ENCODE data around the gene ARL15. TPM values are rescaled to one million over a fixed set of nuclear protein-coding genes. Genes with fewer than 3 reads are reported as not detected.
A peak's percentile ranks its signal among the peaks of the same experiment; 100 is the strongest.

Gene ARL15
- total and polyA plus RNA-seq, 2 of the 8 experiments (the other 6 are each of a cell fraction or from before 2014, with no cell fraction given): 9.9 to 21.2 TPM

DNA sequence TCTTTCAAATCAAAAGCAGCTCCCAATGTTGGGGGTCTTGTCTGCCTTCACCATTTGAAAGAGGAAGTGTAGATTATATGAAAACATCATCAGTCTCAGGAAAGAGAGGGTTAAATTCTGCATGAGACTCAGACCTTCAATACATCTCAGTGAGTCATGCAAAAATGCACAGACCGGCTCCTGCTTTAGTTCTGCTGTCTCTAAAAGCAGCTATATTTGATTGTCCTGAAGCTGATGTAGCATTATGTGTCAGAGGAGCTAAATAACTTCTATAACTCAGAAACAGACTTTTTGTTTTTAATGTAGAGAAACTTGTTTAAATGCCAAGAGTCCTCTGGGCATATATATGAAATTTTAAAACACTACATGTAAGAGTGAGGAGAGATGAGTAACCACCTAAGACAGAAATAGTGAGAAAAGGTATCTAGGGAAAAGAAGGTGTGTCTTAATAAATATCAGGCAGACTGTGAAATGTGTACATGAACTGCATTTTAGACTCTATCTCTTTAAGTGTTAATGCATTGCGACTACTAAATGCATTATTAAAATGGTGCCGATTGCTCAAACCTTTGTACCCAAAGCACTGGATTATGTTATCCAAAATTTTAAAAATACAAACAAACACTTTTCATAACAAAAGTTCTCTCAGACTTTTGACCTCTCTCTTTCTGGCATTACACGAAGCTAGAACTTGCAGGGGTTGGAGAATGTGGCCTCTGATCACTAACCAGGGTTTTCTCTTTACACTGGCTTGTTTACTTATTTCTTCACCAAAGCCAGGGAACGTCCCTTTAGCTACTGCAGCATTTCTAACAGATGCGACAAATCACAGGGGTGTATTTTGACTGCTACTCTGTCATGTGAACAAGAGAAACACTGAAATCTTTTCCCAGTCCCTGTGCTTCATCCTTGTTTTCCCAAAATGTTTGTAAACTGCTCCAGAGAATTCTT lies 302.3 kb downstream of the ARL15 start:
- no peaks in the 10 kb centered on the region for H3K9me3 ChIP-seq (ENCODE audit: insufficient read depth in 2 of 2, low read depth in 1 of 2, low read length in 1 of 2)
- no peak overlapping the region for H3K14ac ChIP-seq (ENCODE audit: insufficient read length)
- TF ChIP-seq HDAC6 (IDR thresholded peaks at IDR 0.05; ENCODE audit: low read depth, low read length): no peak
- TF ChIP-seq, protein P1, sequence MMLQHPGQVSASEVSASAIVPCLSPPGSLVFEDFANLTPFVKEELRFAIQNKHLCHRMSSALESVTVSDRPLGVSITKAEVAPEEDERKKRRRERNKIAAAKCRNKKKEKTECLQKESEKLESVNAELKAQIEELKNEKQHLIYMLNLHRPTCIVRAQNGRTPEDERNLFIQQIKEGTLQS (IDR thresholded peaks at IDR 0.05; ENCODE audit: insufficient read depth, low read depth, low read length): no peak
- TF ChIP-seq NRF1 (IDR thresholded peaks at IDR 0.05; ENCODE audit: low read depth, low read length): no peak
- no peak for TF ChIP-seq SRF (IDR thresholded peaks at IDR 0.05; ENCODE audit: low read depth, low read length)
- TF ChIP-seq YY1 (IDR thresholded peaks at IDR 0.05; ENCODE audit: low read depth, low read length): no peak
- no peak for TF ChIP-seq TAF7 (optimal IDR thresholded peaks at IDR 0.05; ENCODE audit: borderline replicate concordance, low read depth, low read length)
- TF ChIP-seq SP1 (IDR thresholded peaks at IDR 0.05; ENCODE audit: low read depth, low read length): no peak
- TF ChIP-seq JUND (IDR thresholded peaks at IDR 0.05; ENCODE audit: low read length): no peak
- no peak for TF ChIP-seq GABPA (IDR thresholded peaks at IDR 0.05; ENCODE audit: borderline replicate concordance, insufficient read depth, low read length)
- no peaks in the 10 kb centered on the region for H3K36me3 ChIP-seq (ENCODE audit: control insufficient read depth in 2 of 4, insufficient read depth in 4 of 4, low read length in 3 of 4)
- 0 out of 2 replicates have a peak overlapping the region, but pooled peaks have one; percentile 13 for H2BK20ac ChIP-seq (ENCODE audit: low read length)
- POLR2A ChIA-PET (ENCODE audit: partially characterized antibody): interaction anchor here (1.0 to 1.8 kb wide), 4 partner anchors 9 to 521 kb away, joined by 3 to 4 read pairs (median 4); no protein-coding TSS in a partner anchor
- peak overlapping the region; percentile 2; the same call in 1 of the 2 replicates for H3K27ac ChIP-seq (ENCODE audit: low read depth, low read length)
- H3K4me1 ChIP-seq (replicated peaks in 1 of 4; ENCODE audit: control insufficient read depth in 3 of 4, insufficient read depth in 4 of 4, low read length in 3 of 4): peaks cover 2 to 24% (median 10%) of the 10 kb centered on the region in 4 experiments; a peak in 4 of 7 replicates
- 68% methylated on average over 6 of the region's 6 CpGs; no CpG with 5 or more reads in 1 of the 2 experiments for WGBS, 2 experiments (ENCODE audit: extremely low coverage in 1 of 2, insufficient coverage in 1 of 2, insufficient read length in 1 of 2, insufficient replicate concordance in 2 of 2, low coverage in 1 of 2, low lambda C conversion rate in 2 of 2, missing lambda C conversion rate in 1 of 2)
- no peak overlapping the region for H2BK12ac ChIP-seq (ENCODE audit: low read depth, low read length)
- H3K4me3 ChIP-seq (ENCODE audit: extremely low read depth in 1 of 4, insufficient read depth in 2 of 4, low read depth in 3 of 4, low read length in 4 of 4): no peak overlapping the region
- CTCF ChIA-PET (ENCODE audit: partially characterized antibody): interaction anchor here (0.7 to 1.6 kb wide), 3 partner anchors 9 to 27 kb away, joined by 3 to 5 read pairs (median 4); no protein-coding TSS in a partner anchor
- FAIRE-seq (peak; percentile 24), DNase-seq (ENCODE audit: low read depth in 1 of 2, low spot score in 2 of 2) (no peak)
- H2AFZ ChIP-seq (ENCODE audit: low read length): no peak overlapping the region
- peak overlapping the region; percentile 75 for H4K5ac ChIP-seq (ENCODE audit: insufficient read length, low read depth, low read length)
- H3K4ac ChIP-seq (replicated peaks; ENCODE audit: insufficient read length, low read depth, low read length): no peak overlapping the region
- no peaks in the 10 kb centered on the region for H3K79me1 ChIP-seq (ENCODE audit: low read depth, low read length)
- no peak overlapping the region for H4K8ac ChIP-seq (ENCODE audit: extremely low read depth, insufficient read depth, low read length)
- no peaks in the 10 kb centered on the region for H3K27me3 ChIP-seq (replicated peaks in 1 of 4; ENCODE audit: control insufficient read depth in 3 of 4, extremely low read depth in 1 of 4, insufficient read depth in 3 of 4, low read length in 3 of 4)
- H3K18ac ChIP-seq (ENCODE audit: extremely low read depth, low read length): peak overlapping the region; percentile 9
- no peak overlapping the region for H3K56ac ChIP-seq (replicated peaks; ENCODE audit: insufficient read length, low read depth, low read length)
- H4K20me1 ChIP-seq (replicated peaks in 1 of 2; ENCODE audit: control insufficient read depth in 1 of 2, insufficient read depth in 2 of 2, low read length in 2 of 2): no peaks in the 10 kb centered on the region
- no peak overlapping the region for H2AK5ac ChIP-seq (ENCODE audit: low read depth, low read length)
- no peak overlapping the region for H2BK15ac ChIP-seq (ENCODE audit: low read length)
- no peak overlapping the region for H3K4me2 ChIP-seq (ENCODE audit: insufficient read depth in 1 of 2, low read depth in 2 of 2, low read length in 2 of 2)
- no peak overlapping the region for H4K91ac ChIP-seq (replicated peaks; ENCODE audit: insufficient read length, low read length)
- H3K79me2 ChIP-seq (ENCODE audit: control insufficient read depth in 1 of 2, insufficient read depth in 2 of 2, low read length in 2 of 2): no peaks in the 10 kb centered on the region
- no peaks in the 10 kb centered on the region for H3K23me2 ChIP-seq (ENCODE audit: low read depth, low read length)
- no peak overlapping the region for H3K23ac ChIP-seq (ENCODE audit: insufficient read length)
- peak overlapping the region; percentile 69 for H2BK120ac ChIP-seq (replicated peaks; ENCODE audit: low read depth, low read length)
- H3K9ac ChIP-seq (replicated peaks in 1 of 4; ENCODE audit: extremely low read depth in 1 of 4, low read depth in 3 of 4, low read length in 3 of 4): 0 out of 7 replicates have a peak overlapping the region, but pooled peaks of 1 of the 4 experiments have one; percentile 7
- H2BK5ac ChIP-seq (ENCODE audit: low read depth, low read length): peak overlapping the region; percentile 8; the same call in 1 of the 2 replicates

Measured in H1 (cell line).